ENCODE data around the gene RPGR.

RPGR gene

GRCh38 chrX:38326086-38326485 is 1.2 kb downstream of the RPGR start:
- in situ Hi-C loops (cut with HindIII; ENCODE audit: low sequenced_read_pairs) = no loop called here

GRCh38 chrX:38320819-38321218 is 6.5 kb downstream of the RPGR start:
- in situ Hi-C loops (cut with HindIII; ENCODE audit: low sequenced_read_pairs) = no loop called here

DNA sequence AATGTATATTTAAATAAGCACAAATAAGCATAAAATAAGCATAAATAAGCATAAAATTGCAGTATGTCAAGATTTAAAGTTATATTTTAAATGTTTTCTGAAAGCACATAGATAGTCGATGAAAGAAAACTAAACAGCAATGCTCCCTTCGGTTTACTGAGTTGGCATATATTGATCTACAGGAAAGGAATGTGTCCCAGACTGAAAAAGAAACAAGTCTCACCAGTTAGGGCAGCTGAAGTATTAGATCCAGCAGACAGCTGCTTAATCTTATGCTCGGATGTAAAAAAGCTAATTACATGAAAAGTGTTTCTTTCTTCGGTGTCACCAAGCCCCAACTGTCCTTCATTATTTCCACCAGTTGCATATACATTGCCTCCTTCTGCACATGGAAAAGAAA is 8.7 kb downstream of the RPGR start:
- in situ Hi-C loops (cut with HindIII; ENCODE audit: low sequenced_read_pairs) = no loop called here

GRCh38 chrX:38318196-38318595 is 9.1 kb downstream of the RPGR start:
- in situ Hi-C loops (cut with HindIII; ENCODE audit: low sequenced_read_pairs) = no loop called here

DNA sequence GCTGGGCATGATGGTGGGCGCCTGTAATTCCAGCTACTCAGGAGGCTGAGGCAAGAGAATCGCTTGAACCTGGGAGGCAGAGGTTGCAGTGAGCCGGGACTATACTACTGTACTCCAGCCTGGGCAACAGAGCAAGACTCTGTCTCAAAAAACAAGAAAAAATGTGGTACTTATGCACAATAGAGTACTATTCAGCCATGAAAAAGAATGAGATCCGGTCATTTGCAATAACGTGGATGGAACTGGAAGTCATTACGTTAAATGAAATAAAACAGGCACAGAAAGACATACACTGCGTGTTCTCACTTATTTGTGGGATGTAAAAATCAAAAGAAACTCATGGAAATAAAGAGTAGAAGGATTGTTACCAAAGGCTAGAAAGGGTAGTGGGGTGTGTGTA is 12.1 kb downstream of the RPGR start:
- in situ Hi-C loops (cut with HindIII; ENCODE audit: low sequenced_read_pairs) = no loop called here

DNA sequence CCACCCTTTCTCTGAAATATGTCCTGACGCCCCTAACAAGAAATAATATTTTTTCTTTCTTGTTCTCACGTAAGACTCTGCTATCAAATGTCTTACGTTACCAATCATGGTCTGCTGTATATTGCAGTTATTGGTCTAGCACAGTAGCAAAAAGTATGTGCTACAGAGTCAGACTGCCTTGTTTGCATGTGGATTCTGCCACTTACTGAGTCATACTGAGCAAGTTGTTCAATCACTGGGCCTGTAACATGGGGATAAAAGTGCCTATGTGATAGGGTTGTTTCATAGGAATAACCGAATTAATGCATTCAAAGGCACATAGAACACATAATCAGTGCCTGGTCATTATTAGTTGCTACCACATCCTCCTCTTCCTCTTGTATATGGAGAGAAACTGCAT is 14.1 kb downstream of the RPGR start:
- in situ Hi-C loops (cut with HindIII; ENCODE audit: low sequenced_read_pairs) = no loop called here

DNA sequence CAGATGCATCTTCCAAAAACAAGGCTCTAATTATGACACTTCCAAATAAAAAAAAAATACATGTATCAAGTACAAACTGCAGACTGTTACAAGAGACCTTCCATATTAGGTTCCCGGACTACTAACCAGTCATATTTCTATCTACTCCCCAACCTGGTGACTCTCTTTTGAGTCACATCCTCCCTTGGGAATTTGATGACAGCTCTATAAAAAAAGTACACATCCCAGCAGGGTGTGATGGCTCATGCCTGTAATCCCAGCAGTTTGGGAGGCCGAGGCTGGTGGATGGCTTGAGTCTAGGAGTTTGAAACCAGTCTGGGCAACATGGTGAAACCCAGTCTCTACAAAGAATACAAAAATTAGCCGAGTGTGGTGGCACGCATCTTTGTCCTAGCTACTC is 14.9 kb downstream of the RPGR start:
- in situ Hi-C loops (cut with HindIII; ENCODE audit: low sequenced_read_pairs) = no loop called here

DNA sequence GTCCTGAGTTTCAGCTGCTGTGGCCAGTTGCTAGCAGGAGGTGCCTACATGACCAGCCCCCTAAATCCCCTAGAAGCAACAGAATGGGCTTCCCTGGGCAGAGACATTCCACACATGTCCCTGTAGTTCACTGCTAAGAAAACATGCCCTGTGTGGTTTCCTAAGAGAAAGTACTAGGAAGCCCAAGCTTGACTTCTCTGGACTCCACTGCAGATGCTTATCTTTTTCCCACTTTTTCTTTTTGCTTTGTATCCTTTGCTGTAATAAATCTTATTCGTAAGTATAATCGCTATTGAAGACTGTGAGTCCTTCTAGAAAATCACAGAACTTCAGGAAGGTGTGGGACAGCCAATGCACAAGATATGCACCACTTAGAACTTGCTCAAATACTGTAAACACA is 15.6 kb downstream of the RPGR start:
- in situ Hi-C loops (cut with HindIII; ENCODE audit: low sequenced_read_pairs) = no loop called here

GRCh38 chrX:38305971-38306370 is 21.3 kb downstream of the RPGR start:
- in situ Hi-C loops (cut with HindIII; ENCODE audit: low sequenced_read_pairs) = no loop called here

DNA sequence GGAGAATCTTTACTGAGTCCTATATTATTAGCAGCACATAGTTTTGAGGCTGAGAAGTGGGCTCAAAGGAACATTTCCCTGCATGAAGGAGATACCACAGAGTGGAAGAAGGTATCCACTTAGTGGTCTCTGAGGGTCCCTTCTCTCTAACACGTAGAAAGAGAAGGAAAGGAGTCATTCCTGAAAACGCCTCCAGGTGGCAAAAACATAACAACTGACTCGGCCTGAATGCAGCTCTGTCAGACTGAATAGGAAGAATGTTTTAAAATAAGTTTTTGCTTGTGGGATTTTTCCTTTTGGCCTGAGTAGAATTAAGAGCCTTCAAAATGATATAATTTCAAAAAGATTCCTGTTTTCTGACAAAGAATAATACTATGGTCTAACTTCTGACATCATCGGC is 23.3 kb downstream of the RPGR start:
- in situ Hi-C loops (cut with HindIII; ENCODE audit: low sequenced_read_pairs) = no loop called here

DNA sequence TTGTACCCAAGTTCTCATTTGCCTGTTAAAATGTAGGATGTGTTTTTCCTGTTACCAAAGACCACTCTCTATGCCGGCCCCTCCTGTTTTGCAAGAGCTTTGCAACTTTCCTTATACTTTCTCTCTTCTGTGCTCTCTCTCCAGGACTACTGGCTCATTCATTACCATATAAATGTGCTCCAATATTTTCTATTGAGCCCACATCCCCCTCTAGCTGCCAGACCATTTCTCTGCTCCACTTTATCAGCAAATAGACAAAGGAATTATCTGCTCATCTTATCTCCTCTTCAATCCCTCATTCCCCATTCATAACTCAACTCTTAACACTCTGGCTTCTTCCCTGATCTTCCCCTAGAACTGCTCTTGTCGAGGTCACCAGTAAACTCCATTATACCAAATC is 33.6 kb downstream of the RPGR start:
- in situ Hi-C loops (cut with HindIII; ENCODE audit: low sequenced_read_pairs) = no loop called here

GRCh38 chrX:38287674-38288073 is 39.6 kb downstream of the RPGR start:
- in situ Hi-C loops (cut with HindIII; ENCODE audit: low sequenced_read_pairs) = no loop called here

GRCh38 chrX:38285649-38286048 is 41.7 kb downstream of the RPGR start:
- in situ Hi-C loops (cut with HindIII; ENCODE audit: low sequenced_read_pairs) = no loop called here

DNA sequence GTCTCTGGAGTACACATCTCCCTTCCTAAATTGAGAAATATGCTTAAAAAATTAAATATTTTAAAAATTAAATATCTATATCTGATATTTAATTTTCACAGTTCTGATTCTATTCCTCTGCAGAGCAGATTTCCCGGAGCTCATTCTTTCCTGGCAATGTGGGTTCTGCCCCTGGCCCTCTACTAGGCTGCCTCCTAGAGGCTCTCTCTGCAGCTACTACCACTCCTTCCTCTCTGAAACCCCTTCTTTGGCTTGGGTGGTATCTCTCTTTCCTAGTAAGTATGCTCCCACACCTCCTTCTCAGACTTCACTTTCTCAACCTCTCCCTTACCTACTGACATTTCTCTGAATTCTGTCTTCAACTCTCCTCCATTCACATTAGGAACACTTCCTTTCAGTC is 45.3 kb downstream of the RPGR start:
- in situ Hi-C loops (cut with HindIII; ENCODE audit: low sequenced_read_pairs) = no loop called here

DNA sequence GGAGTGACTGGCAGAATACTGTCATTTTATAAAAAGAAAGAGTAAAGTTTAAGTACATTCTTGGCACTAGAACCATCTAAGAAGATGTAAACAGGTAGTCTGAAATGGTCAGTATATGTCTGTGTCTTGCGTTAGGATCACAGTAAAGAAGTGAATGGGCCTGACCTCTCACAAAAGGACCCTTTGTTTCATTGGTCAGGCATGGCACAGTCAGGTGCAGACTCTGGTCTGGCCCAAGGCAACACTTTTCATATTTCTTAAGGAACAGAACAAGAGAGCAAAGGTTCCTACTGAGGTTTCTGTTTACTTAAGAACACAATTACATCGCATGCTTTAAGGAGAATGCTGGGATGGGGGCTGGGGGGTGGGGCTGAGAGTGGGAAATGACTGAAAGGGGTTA is 48.1 kb downstream of the RPGR start:
- in situ Hi-C loops (cut with HindIII; ENCODE audit: low sequenced_read_pairs) = no loop called here

DNA sequence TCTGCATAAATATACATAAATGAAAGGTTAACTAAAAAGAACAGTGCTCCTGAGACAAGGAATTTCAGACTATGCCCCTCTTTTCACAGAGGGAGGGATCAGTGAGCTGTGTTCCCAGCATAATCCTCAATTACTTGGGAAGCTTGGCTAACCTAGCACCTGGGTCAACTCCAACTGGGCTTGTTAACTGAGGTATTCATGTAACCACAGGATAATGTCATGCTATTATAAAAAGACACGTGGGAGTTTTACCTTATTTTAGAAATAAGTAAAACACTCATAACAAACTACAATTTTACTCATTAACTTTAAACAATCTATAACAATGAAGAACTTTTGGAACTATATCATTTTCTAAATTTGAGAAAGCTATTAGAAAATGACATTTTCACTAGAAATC is 48.6 kb downstream of the RPGR start:
- in situ Hi-C loops (cut with HindIII; ENCODE audit: low sequenced_read_pairs) = no loop called here

DNA sequence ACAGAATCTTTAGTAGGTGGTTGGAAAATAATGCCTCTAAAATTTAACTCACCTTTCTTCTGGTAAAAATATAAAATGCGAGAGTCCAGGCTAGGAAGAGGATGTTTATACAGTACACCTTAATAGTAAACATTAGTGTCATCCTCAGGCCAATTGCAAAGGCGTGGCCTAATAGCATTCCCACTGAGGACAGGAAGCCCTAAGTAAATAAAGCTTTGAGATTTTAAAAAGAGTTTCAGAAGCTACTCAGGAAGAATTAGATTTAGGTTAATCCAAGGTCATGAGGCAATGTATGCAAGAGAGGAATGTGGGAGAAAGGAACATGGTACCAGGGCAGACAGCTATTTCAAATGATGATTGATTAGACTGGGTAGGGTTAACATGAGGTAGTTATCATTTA is 49.5 kb downstream of the RPGR start:
- in situ Hi-C loops (cut with HindIII; ENCODE audit: low sequenced_read_pairs) = no loop called here

DNA sequence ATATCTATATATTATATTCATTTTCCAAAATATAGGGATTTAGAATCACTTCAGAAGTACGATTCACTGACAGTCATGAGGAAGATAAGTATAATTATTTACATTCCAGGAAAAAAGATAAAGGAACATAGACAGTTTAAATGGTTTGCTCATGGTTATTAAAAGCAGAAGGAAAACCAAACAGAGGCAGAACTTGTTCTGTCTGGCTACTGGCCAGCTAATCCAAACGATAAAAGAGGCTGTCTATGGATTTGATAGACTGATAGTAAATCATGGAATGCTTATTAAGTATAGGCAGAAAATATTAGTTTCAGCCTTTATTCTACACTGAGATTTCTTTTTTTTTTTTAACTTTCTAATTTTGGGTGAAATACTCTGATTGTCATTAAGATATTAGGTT is 50.2 kb downstream of the RPGR start:
- in situ Hi-C loops (cut with HindIII; ENCODE audit: low sequenced_read_pairs) = no loop called here

- in situ Hi-C loops (cut with HindIII; ENCODE audit: low sequenced_read_pairs) = no loop called here
These were observed 51.2 kb downstream of the RPGR start for GRCh38 chrX:38276089-38276488.

- in situ Hi-C loops (cut with HindIII; ENCODE audit: low sequenced_read_pairs) = no loop called here
These were observed 51.7 kb downstream of the RPGR start for GRCh38 chrX:38275615-38276014.

DNA sequence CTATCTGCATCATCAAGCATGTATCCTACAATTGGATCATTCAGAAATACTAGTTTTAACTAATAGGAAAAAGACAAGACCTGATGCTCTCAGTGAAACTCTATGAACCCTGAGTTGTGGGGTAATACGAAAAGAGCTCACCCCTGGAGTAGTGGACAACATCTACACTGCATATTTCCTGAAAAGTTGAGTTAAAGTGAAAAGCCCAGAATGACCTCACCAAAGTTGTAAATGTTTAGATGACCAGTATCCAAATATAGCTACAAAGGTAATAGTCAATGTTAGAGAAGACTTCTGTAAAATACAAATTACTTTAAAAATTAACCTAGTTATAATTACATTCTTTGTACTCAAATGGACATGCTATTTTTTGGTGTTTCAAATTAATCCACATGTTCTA is 53.9 kb downstream of the RPGR start:
- in situ Hi-C loops (cut with HindIII; ENCODE audit: low sequenced_read_pairs) = no loop called here

- in situ Hi-C loops (cut with HindIII; ENCODE audit: low sequenced_read_pairs) = no loop called here
These were observed 56.1 kb downstream of the RPGR start for GRCh38 chrX:38271154-38271716.

DNA sequence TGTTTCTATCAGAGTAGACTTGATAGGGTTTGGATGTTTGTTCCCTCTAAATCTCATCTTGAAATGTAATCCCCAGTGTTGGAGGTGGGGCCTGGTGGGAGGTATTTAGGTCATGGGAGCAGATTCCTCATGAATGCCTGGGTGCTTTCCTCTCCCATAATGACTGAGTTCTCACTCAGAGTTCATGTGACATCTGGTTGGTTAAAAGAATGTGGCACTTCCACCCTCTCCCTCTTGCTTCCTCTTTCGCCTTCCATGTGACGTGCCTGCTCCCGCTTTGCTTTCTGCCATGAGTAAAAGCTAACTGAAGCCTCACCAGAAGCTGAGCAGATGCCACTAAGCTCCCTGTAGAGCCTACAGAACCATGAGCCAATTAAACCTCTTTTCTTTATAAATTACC is 59.3 kb downstream of the RPGR start:
- in situ Hi-C loops (cut with HindIII; ENCODE audit: low sequenced_read_pairs) = no loop called here

Data from endothelial cell of hepatic sinusoid (primary cell).